HepG2 (cell line): Measurements from ENCODE around the gene BSG. TPM values are rescaled to one million over a fixed set of nuclear protein-coding genes. Genes with fewer than 3 reads are reported as not detected.

Experiments used
- ATAC-seq: fragments of 200-7000 bp; cut with Tn5 transposase; 3 replicates; pipeline ENCODE4 v1.9.1; 2020; ENCODE audit warnings: mild to moderate bottlenecking, moderate library complexity
- BruUV-seq: library from RNA; stranded (reverse); fragments of 400-500 nt; replicated peaks from 2 replicates; lab custom pipeline; 2021; lab: Mats Ljungman, UMichigan
- CTCF ChIA-PET: fragments of 300-600 bp; formaldehyde crosslinking; extraction: SDS; loops from one replicate; lab custom pipeline; 2021; ENCODE audit warnings: low total read pairs, inconsistent platforms, low intra/inter-chr PET ratio; lab: Yijun Ruan, JAX
- POLR2A ChIA-PET: fragments of 350-600 bp; sonication (Branson Sonifier 250); formaldehyde crosslinking; loops from one replicate; lab custom pipeline; 2020; ENCODE audit warnings: antibody characterized with exemption, inconsistent platforms; lab: Yijun Ruan, JAX
- DNase-seq: peaks from one replicate; pipeline ENCODE4 v3.0.0-alpha.2; 2015; ENCODE audit warnings: low spot score
- FAIRE-seq: peaks from 3 replicates; lab custom pipeline; 2011; peaks lifted over from hg19 to GRCh38; lab: Jason Lieb, UNC
- H2AFZ ChIP-seq: one replicate; pipeline ENCODE4 v1.6.1; 2011; ENCODE audit warnings: low read length, inconsistent platforms
- H3K27ac ChIP-seq: fragments of 300-600 bp; 3 replicates; pipeline ENCODE4 v1.8.0; 2011; ENCODE audit warnings: mixed run types, mild to moderate bottlenecking, mixed read lengths, low read length, inconsistent platforms; ENCODE audit not compliant: insufficient read depth; ENCODE audit errors: extremely low read length
- H3K27me3 ChIP-seq, 2 experiments: fragments of 200-600 bp in 1 of 2; 2 replicates in 1 of 2; 3 replicates in 1 of 2; pipeline versions ENCODE4 v1.6.0 to v1.8.0; 2011; ENCODE audit warnings: low read length in 2 of 2, mild to moderate bottlenecking in 2 of 2, moderate library complexity in 2 of 2, inconsistent platforms in 1 of 2; ENCODE audit not compliant: insufficient read depth in 2 of 2, control insufficient read depth in 1 of 2
- H3K36me3 ChIP-seq, 2 experiments: fragments of 200-600 bp in 1 of 2; replicated peaks in 1 of 2; 2 replicates in 1 of 2; 3 replicates in 1 of 2; pipeline versions ENCODE4 v1.5.1 to v1.8.0; 2011; ENCODE audit warnings: low read length in 2 of 2, inconsistent platforms in 1 of 2; ENCODE audit not compliant: insufficient read depth in 2 of 2, control insufficient read depth in 1 of 2
- H3K4me1 ChIP-seq: 2 replicates; pipeline ENCODE4 v1.5.1; 2012; ENCODE audit warnings: low read length, inconsistent platforms; ENCODE audit not compliant: insufficient read depth
- H3K4me2 ChIP-seq: 2 replicates; pipeline ENCODE4 v1.6.0; 2011; ENCODE audit warnings: low read depth, low read length, inconsistent platforms
- H3K4me3 ChIP-seq, 3 experiments: fragments of 200-600 bp in 1 of 3; sonication (generic), shearing (Covaris generic) in 1 of 3; replicated peaks in 1 of 3; 2 replicates each; pipeline ENCODE4 v1.5.1; 2011 to 2016; ENCODE audit warnings: low read length in 3 of 3, inconsistent platforms in 2 of 3, low read depth in 2 of 3, mild to moderate bottlenecking in 2 of 3, control low read depth in 1 of 3, mixed read lengths in 1 of 3; ENCODE audit not compliant: insufficient read depth in 1 of 3
- H3K79me2 ChIP-seq: one replicate; pipeline ENCODE4 v1.6.1; 2011; ENCODE audit warnings: low read length, inconsistent platforms; ENCODE audit not compliant: insufficient read depth
- H3K9ac ChIP-seq: 2 replicates; pipeline ENCODE4 v1.6.0; 2011; ENCODE audit warnings: mild to moderate bottlenecking, low read depth, low read length, inconsistent platforms; ENCODE audit not compliant: insufficient read depth
- H3K9me3 ChIP-seq: 2 replicates; pipeline ENCODE4 v1.5.1; 2012; ENCODE audit warnings: mild to moderate bottlenecking, low read length
- H4K20me1 ChIP-seq: 2 replicates; pipeline ENCODE4 v1.6.0; 2011; ENCODE audit warnings: inconsistent platforms, mild to moderate bottlenecking, low read length, moderate library complexity; ENCODE audit not compliant: insufficient read depth
- GPBP1L1 ChIP-seq: sonication (generic); formaldehyde crosslinking; IDR thresholded peaks from 2 replicates; pipeline ENCODE4 v1.5.0; 2020; ENCODE audit warnings: mild to moderate bottlenecking, missing genetic modification reagents
- JUNB ChIP-seq: sonication (generic); formaldehyde crosslinking; IDR thresholded peaks from 2 replicates; pipeline ENCODE4 v1.8.0; 2022; ENCODE audit warnings: missing genetic modification reagents, mild to moderate bottlenecking, borderline replicate concordance
- RXRB ChIP-seq: IDR thresholded peaks from 2 replicates; pipeline ENCODE4 v1.6.1; 2016; ENCODE audit warnings: borderline replicate concordance, missing genetic modification reagents, missing compliant biosample characterization
- SKIL ChIP-seq: sonication (generic); formaldehyde crosslinking; IDR thresholded peaks from 2 replicates; pipeline ENCODE4 v1.8.0; 2022; ENCODE audit warnings: missing genetic modification reagents, mild to moderate bottlenecking, moderate library complexity, borderline replicate concordance
- ZBTB1 ChIP-seq: sonication (generic); formaldehyde crosslinking; IDR thresholded peaks from 2 replicates; pipeline ENCODE4 v1.4.0; 2020; ENCODE audit warnings: missing genetic modification reagents, borderline replicate concordance
- ZNF138 ChIP-seq: sonication (generic); formaldehyde crosslinking; IDR thresholded peaks from 2 replicates; pipeline ENCODE4 v1.5.0; 2020; ENCODE audit warnings: mild to moderate bottlenecking, low read depth, missing genetic modification reagents
- ZNF570 ChIP-seq: sonication (generic); formaldehyde crosslinking; IDR thresholded peaks from 2 replicates; pipeline ENCODE4 v1.4.0; 2020; ENCODE audit warnings: mild to moderate bottlenecking, missing genetic modification reagents, borderline replicate concordance
- ZNF891 ChIP-seq: sonication (generic); formaldehyde crosslinking; IDR thresholded peaks from 2 replicates; pipeline ENCODE4 v1.5.0; 2020; ENCODE audit warnings: mild to moderate bottlenecking, missing genetic modification reagents
- ZUFSP ChIP-seq: sonication (generic); formaldehyde crosslinking; IDR thresholded peaks from 2 replicates; pipeline ENCODE4 v1.9.0; 2021; ENCODE audit warnings: missing genetic modification reagents, mild to moderate bottlenecking, borderline replicate concordance
- ZXDC ChIP-seq: sonication (generic); formaldehyde crosslinking; IDR thresholded peaks from 2 replicates; pipeline ENCODE4 v1.5.0; 2020; ENCODE audit warnings: mild to moderate bottlenecking, missing genetic modification reagents
- WGBS: methylation state at CpG from one replicate; pipeline ENCODE4 v1.1.6; 2017; ENCODE audit warnings: low lambda C conversion rate; 5-methylcytosine and 5-hydroxymethylcytosine counted together
- in situ Hi-C: cut with HindIII; loops from 2 replicates; pipeline ENCODE4 v1.10.0; 2017; ENCODE audit warnings: low pct_unique_long_range_greater_than_20kb; ENCODE audit not compliant: extremely low pct_ligation_motif_present
- intact Hi-C: fragments of 100-400 bp; cut with micrococcal nuclease; formaldehyde crosslinking; loops from one replicate; pipeline ENCODE4 v1.10.0; 2022; ENCODE audit not compliant: unreplicated experiment
- polyA plus RNA-seq, 8 experiments: library from polyadenylated mRNA; depleted of rRNA in 3 of 8; stranded (reverse) in 7 of 8; unstranded in 1 of 8; fragments of >200 nt; fragmentation: Illumina TruSeq in 4 of 8; extraction: Trizol in 4 of 8; gene quantifications; 2 replicates each; pipeline versions ENCODE4 v1.2.1 to v1.2.3, GENCODE V29; 2011 to 2016; ENCODE audit warnings: low read depth in 4 of 8, missing spikeins in 1 of 8, mixed read lengths in 1 of 8; ENCODE audit not compliant: insufficient read depth in 1 of 8
- total RNA-seq, 5 experiments: library from RNA; depleted of rRNA; stranded (reverse); fragments of >200 nt; fragmentation: Illumina TruSeq; extraction: Trizol; gene quantifications; 2 replicates each; pipeline ENCODE4 v1.2.3, GENCODE V29; 2016; ENCODE audit warnings: low read depth in 1 of 5

The BSG gene
- total and polyA plus RNA-seq, 2 of the 13 experiments (the other 11 are each of a cell fraction or from before 2014, with no cell fraction given) = 309 to 754 TPM

GRCh38 chr19:620166-620862, 47.9 kb downstream of the BSG start:
- no peak for DNase-seq
- no peak for FAIRE-seq
- H3K9me3 ChIP-seq = no peaks in the 10 kb centered on the region
- no peak overlapping the region for H2AFZ ChIP-seq
- H4K20me1 ChIP-seq = no peaks in the 10 kb centered on the region
- intact Hi-C loops = no loop called here
- in situ Hi-C loops = no loop called here
- WGBS = 97% methylated on average over 48 of the region's 51 CpGs
- no peak overlapping the region for H3K4me3 ChIP-seq
- TF ChIP-seq JUNB (no peak), GPBP1L1 (CRISPR knock-in tag) (no peak), ZNF891 (no peak), ZBTB1 (CRISPR knock-in tag) (no peak), SKIL (CRISPR knock-in tag) (no peak), ZNF138 (no peak), ZNF570 (no peak), ZXDC (CRISPR knock-in tag) (no peak), ZUFSP (CRISPR knock-in tag) (no peak), RXRB (CRISPR knock-in tag) (no peak)
- no peaks in the 10 kb centered on the region for H3K79me2 ChIP-seq
- H3K4me2 ChIP-seq = no peak overlapping the region
- no peak overlapping the region for H3K9ac ChIP-seq
- H3K36me3 ChIP-seq = peaks cover 10 to 33% of the 10 kb centered on the region in 2 experiments
- ChIA-PET POLR2A (interaction anchor here (0.6 kb wide), 1 partner anchor 64 kb away, joined by 3 read pairs; no protein-coding TSS in a partner anchor), CTCF (no interaction called here)
- no peak for ATAC-seq
- H3K27me3 ChIP-seq = no peaks in the 10 kb centered on the region
- no peak overlapping the region for H3K27ac ChIP-seq
- no peaks in the 10 kb centered on the region for H3K4me1 ChIP-seq
- BruUV-seq = no TSS peak
